H1 (cell line): ENCODE data around the gene TGM6. TPM values are rescaled to one million over a fixed set of nuclear protein-coding genes. Genes with fewer than 3 reads are reported as not detected.

Experiments used
- CHD2 ChIP-seq: IDR thresholded peaks from 2 replicates; pipeline ENCODE4 v1.6.1; 2012; ENCODE audit warnings: low read length, improper control_type of control experiment
- GABPA ChIP-seq: IDR thresholded peaks from 2 replicates; pipeline ENCODE4 v1.6.1; 2011; ENCODE audit warnings: mild to moderate bottlenecking, low read length, moderate library complexity, borderline replicate concordance; ENCODE audit not compliant: insufficient read depth
- HDAC2 ChIP-seq, 2 experiments: fragments of 300-600 bp in 1 of 2; sonication (generic) in 1 of 2; IDR thresholded peaks; 2 replicates each; pipeline ENCODE4 v1.6.1; 2011 to 2012; ENCODE audit warnings: low read depth in 2 of 2, low read length in 2 of 2, mild to moderate bottlenecking in 2 of 2, moderate library complexity in 2 of 2, borderline replicate concordance in 1 of 2, inconsistent platforms in 1 of 2
- KDM5A ChIP-seq: fragments of 200-600 bp; IDR thresholded peaks from 2 replicates; pipeline ENCODE4 v1.7.1; 2012; ENCODE audit warnings: mild to moderate bottlenecking, low read length, inconsistent platforms, mixed read lengths
- SP2 ChIP-seq: IDR thresholded peaks from 2 replicates; pipeline ENCODE4 v1.6.1; 2012; ENCODE audit warnings: mild to moderate bottlenecking, low read length, inconsistent platforms
- SRF ChIP-seq: IDR thresholded peaks from 2 replicates; pipeline ENCODE4 v1.6.1; 2011; ENCODE audit warnings: mild to moderate bottlenecking, low read depth, low read length, moderate library complexity
- SUZ12 ChIP-seq: fragments of 200-600 bp; sonication (generic); IDR thresholded peaks from 2 replicates; pipeline ENCODE4 v1.6.1; 2012; ENCODE audit warnings: mild to moderate bottlenecking, inconsistent platforms, low read length, moderate library complexity, mixed read lengths
- polyA plus RNA-seq, 7 experiments: library from polyadenylated mRNA; depleted of rRNA in 3 of 7; stranded (reverse) in 5 of 7; unstranded in 2 of 7; fragments of >200 nt in 5 of 7; fragments of 200-250 nt in 2 of 7; gene quantifications; 1 replicate in 5 of 7; 2 replicates in 1 of 7; 4 replicates in 1 of 7; pipeline versions ENCODE4 v1.2.1 to v1.2.3, GENCODE V29; 2011 to 2013; ENCODE audit warnings: missing spikeins in 2 of 7, mixed read lengths in 2 of 7
- total RNA-seq: library from RNA; stranded (reverse); fragmentation: NEBNext Ultra II Directional; extraction: Animal tissue kit (Norgen Biotek cat#: 25700); gene quantifications from 2 replicates; pipeline ENCODE4 v1.2.1, GENCODE V29; 2021

TGM6 gene
- total and polyA plus RNA-seq, 2 of the 8 experiments (the other 6 are each of a cell fraction or from before 2014, with no cell fraction given) = 0.03 TPM; not detected in 1

DNA sequence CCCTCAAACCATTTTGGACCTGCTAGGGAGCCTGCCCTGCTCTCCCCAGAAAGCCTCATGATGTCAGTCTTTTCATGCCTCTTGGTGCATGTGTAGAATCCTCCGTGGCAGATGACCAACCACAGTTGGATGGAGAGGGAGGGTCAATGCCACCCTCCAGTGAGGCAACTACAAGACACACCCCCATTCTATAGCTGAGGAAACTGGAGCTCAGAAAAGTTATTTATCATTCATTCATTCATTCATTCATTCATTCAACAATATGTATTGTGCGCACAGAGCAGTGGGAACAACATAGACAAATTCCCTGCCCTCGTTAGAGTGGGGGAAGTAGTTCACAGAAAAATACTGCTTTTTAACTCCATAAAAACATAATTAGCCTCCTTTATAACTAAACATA, 73.1 kb downstream of the TGM6 start (continued):
- TF ChIP-seq SP2 (no peak), HDAC2 (IDR thresholded peaks at IDR 0.05; ENCODE audit: borderline replicate concordance in 1 of 2, low read depth in 2 of 2, low read length in 2 of 2) (no peak), CHD2 (no peak), SRF (no peak), GABPA (no peak), KDM5A (no peak), SUZ12 (no peak)
